ENCODE measurements around the gene ERICH6.

ERICH6 gene

GRCh38 chr3:150736903-150737832 lies 33.4 kb upstream of the ERICH6 start:
- no peak for DNase-seq

- no peak for DNase-seq
Observed at GRCh38 chr3:150736316-150736719, 32.6 kb upstream of the ERICH6 start.

GRCh38 chr3:150734795-150735119 lies 31.0 kb upstream of the ERICH6 start:
- no peak for DNase-seq

- DNase-seq: no peak
Observed at GRCh38 chr3:150733936-150734794, 30.4 kb upstream of the ERICH6 start.

GRCh38 chr3:150733373-150733935 lies 29.7 kb upstream of the ERICH6 start:
- DNase-seq: no peak

- no peak for DNase-seq
Observed at GRCh38 chr3:150729682-150730360, 26.1 kb upstream of the ERICH6 start.

- DNase-seq: no peak
Observed at GRCh38 chr3:150727653-150728502, 24.2 kb upstream of the ERICH6 start.

- no peak for DNase-seq
Observed at GRCh38 chr3:150725548-150725947, 21.8 kb upstream of the ERICH6 start.

- DNase-seq: no peak
Observed at GRCh38 chr3:150723946-150724345, 20.2 kb upstream of the ERICH6 start.

GRCh38 chr3:150722267-150722666 lies 18.5 kb upstream of the ERICH6 start:
- no peak for DNase-seq

- DNase-seq: no peak
Observed at GRCh38 chr3:150721285-150722130, 17.8 kb upstream of the ERICH6 start.

- DNase-seq: no peak
Observed at GRCh38 chr3:150720444-150720843, 16.7 kb upstream of the ERICH6 start.

- no peak for DNase-seq
Observed at GRCh38 chr3:150710097-150710496, 6.4 kb upstream of the ERICH6 start.

GRCh38 chr3:150703299-150703755 lies 393 bp downstream of the ERICH6 start:
- peak in 1 of 2 donors; percentile 18 for DNase-seq

- DNase-seq: no peak
Observed at GRCh38 chr3:150699068-150699639, 4.6 kb downstream of the ERICH6 start.

- no peak for DNase-seq
Observed at GRCh38 chr3:150697646-150698045, 6.1 kb downstream of the ERICH6 start.

- no peak for DNase-seq
Observed at GRCh38 chr3:150691414-150692040, 12.2 kb downstream of the ERICH6 start.

- DNase-seq: no peak
Observed at GRCh38 chr3:150687613-150688012, 16.1 kb downstream of the ERICH6 start.

- DNase-seq: no peak
Observed at GRCh38 chr3:150682824-150683223, 20.9 kb downstream of the ERICH6 start.

GRCh38 chr3:150682279-150682678 lies 21.4 kb downstream of the ERICH6 start:
- no peak for DNase-seq

Measured in stimulated activated CD4-positive, alpha-beta T cell treated with anti-CD3 and anti-CD28 coated beads, Interleukin-2, amount 100 ng/mL, for 48 hours (primary cell).